ENCODE data around the gene HES3.

DNA sequence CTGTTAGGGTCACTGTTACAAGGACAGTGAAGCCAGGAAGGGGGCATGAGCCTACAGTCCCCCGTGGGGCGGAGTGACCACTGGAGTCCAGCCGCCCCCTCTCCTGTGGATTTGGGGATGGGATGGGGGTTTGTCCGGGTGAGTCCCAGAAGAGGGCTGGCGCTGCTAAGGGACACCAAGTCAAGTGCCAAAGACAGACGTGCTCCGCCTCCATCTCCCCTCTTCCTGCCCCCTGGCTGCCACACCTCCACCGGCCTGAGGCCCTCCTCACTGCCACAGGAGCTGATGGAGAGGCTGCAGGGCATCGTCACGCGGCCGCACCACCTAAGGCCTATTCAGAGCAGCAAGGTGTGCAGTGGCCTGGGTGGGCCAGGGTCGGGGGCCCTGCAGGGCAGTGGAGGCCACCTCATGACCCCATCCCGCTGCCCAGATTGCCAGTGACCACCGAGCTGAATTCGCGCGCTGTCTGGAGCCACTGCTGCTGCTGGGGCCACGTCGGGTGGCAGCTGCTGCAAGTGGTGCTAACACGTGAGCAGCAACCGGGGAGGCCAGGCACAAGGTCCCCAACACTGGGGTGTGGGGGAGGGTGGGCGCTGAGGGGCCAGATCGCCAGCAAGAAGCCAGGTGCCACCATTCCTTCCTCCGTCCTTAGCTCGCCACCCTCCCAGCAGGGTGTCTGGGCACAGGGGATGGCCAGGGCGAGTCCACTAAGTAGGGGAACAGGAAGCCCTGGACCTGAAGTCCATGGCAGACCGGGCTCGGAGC lies 33.2 kb upstream of the HES3 start:
- TF ChIP-seq, protein P1, sequence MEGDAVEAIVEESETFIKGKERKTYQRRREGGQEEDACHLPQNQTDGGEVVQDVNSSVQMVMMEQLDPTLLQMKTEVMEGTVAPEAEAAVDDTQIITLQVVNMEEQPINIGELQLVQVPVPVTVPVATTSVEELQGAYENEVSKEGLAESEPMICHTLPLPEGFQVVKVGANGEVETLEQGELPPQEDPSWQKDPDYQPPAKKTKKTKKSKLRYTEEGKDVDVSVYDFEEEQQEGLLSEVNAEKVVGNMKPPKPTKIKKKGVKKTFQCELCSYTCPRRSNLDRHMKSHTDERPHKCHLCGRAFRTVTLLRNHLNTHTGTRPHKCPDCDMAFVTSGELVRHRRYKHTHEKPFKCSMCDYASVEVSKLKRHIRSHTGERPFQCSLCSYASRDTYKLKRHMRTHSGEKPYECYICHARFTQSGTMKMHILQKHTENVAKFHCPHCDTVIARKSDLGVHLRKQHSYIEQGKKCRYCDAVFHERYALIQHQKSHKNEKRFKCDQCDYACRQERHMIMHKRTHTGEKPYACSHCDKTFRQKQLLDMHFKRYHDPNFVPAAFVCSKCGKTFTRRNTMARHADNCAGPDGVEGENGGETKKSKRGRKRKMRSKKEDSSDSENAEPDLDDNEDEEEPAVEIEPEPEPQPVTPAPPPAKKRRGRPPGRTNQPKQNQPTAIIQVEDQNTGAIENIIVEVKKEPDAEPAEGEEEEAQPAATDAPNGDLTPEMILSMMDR (conservative IDR thresholded peaks at IDR 0.05 in 1 of 2, IDR thresholded peaks at IDR 0.05 in 1 of 2; ENCODE audit: extremely low read depth in 1 of 2, insufficient read depth in 1 of 2, low read depth in 1 of 2, low read length in 2 of 2), result no peak
- TF ChIP-seq EZH2 (IDR thresholded peaks at IDR 0.05; ENCODE audit: borderline replicate concordance, low read length), result no peak

All from mammary epithelial cell (primary cell).